ENCODE data around the gene SLC25A26. TPM values are rescaled to one million over a fixed set of nuclear protein-coding genes. Genes with fewer than 3 reads are reported as not detected.

SLC25A26 gene
- polyA plus RNA-seq (2013) = 23.5 TPM

DNA sequence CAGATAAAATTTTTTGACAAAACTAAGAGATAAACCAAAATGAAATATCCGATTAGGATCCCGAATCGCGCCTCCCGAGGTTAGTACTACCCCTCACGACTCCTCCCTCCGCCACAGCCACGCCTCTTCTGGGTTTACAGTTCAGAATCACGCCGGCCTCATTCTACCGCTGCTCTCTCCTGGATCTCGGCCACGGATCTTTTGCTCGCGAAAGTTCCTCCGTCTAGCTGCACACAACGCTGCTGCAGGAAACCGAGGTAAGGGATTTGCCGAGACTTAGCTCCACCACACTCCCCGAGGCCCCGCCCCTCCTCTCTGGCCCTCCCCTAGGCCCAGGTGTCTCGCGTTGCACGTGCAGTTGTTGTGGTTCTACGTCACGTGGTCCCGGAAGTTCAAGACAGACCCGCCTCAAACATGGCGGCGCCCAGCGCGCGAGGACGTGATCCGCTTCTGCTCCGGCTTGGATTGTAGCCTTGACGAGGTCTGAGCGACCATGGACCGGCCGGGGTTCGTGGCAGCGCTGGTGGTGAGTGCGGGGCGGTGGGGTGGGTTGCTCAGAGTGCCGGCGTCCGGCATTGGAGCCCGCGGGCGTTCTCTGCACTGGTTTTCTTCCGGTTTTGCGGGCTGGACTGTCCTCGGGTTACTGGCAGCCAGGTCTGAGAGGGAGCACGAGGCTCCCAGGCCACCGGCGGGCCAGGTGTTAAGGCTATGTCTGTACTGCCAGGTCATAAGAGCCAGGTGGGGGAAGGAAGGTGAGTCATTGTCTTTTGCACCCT is at the start of gene SLC25A26:
Gene SLC25A26 (plus strand): TSS at position 400 of the 776 bp plus-strand sequence. CDS start 94 bp downstream, at position 494.
- ChIA-PET CTCF (interaction anchor here (1.1 kb wide), 1 partner anchor 9 kb away, joined by 3 read pairs; no protein-coding TSS in a partner anchor), POLR2A (interaction anchor here (0.6 kb wide), 1 partner anchor 77 kb away, joined by 4 read pairs; no protein-coding TSS in a partner anchor)
- peak; percentile 97 to 98 (median 98) for DNase-seq
- H3K4me1 ChIP-seq (ENCODE audit: control extremely low read depth in 1 of 4, control insufficient read depth in 4 of 4, insufficient read depth in 4 of 4, low read length in 3 of 4) = peaks cover 4 to 15% (median 10%) of the 10 kb centered on the region in 4 experiments
- H3K4me3 ChIP-seq (ENCODE audit: control insufficient read depth in 1 of 7, extremely low read depth in 1 of 7, insufficient read depth in 4 of 7, low read depth in 2 of 7, low read length in 6 of 7) = peak within 1 kb of the TSS; percentile 65 to 92 (median 87)
- H3K9me3 ChIP-seq (ENCODE audit: control extremely low read depth in 1 of 5, control insufficient read depth in 4 of 5, insufficient read depth in 2 of 5, low read depth in 1 of 5, low read length in 4 of 5) = no peaks in the 10 kb centered on the region
- peaks cover 0 to 7% (median under 1%) of the 10 kb centered on the region in 4 experiments for H3K36me3 ChIP-seq (ENCODE audit: control insufficient read depth in 4 of 4, insufficient read depth in 4 of 4, low read length in 3 of 4)
- 0% methylated on average over 50 of the region's 56 CpGs for WGBS (ENCODE audit: insufficient coverage)
- no peaks in the 10 kb centered on the region for H3K27me3 ChIP-seq (replicated peaks in 2 of 5; ENCODE audit: control insufficient read depth in 4 of 5, insufficient read depth in 5 of 5, low read length in 4 of 5)
- peak within 1 kb of the TSS; percentile 46 to 75 for H3K27ac ChIP-seq (ENCODE audit: insufficient read depth in 1 of 2, low read depth in 1 of 2, low read length in 2 of 2, poor library complexity in 1 of 2, severe bottlenecking in 2 of 2)

GRCh38 chr3:66172394-66172793 is 48.4 kb upstream of the SLC25A26 start:
- POLR2A ChIA-PET = no interaction called here
- H3K4me3 ChIP-seq (ENCODE audit: control insufficient read depth in 1 of 7, extremely low read depth in 1 of 7, insufficient read depth in 4 of 7, low read depth in 2 of 7, low read length in 6 of 7) = no peak overlapping the region
- peaks cover 0 to 3% (median 2%) of the 10 kb centered on the region in 5 experiments for H3K27me3 ChIP-seq (replicated peaks in 2 of 5; ENCODE audit: control insufficient read depth in 4 of 5, insufficient read depth in 5 of 5, low read length in 4 of 5)
- WGBS (ENCODE audit: insufficient coverage) = 92% methylated on average over 1 of the region's 1 CpG
- H3K36me3 ChIP-seq (ENCODE audit: control insufficient read depth in 4 of 4, insufficient read depth in 4 of 4, low read length in 3 of 4) = no peaks in the 10 kb centered on the region
- no peaks in the 10 kb centered on the region for H3K4me1 ChIP-seq (ENCODE audit: control extremely low read depth in 1 of 4, control insufficient read depth in 4 of 4, insufficient read depth in 4 of 4, low read length in 3 of 4)
- H3K27ac ChIP-seq (ENCODE audit: insufficient read depth in 1 of 2, low read depth in 1 of 2, low read length in 2 of 2, poor library complexity in 1 of 2, severe bottlenecking in 2 of 2) = no peak overlapping the region
- CTCF ChIA-PET = no interaction called here
- no peak for DNase-seq
- H3K9me3 ChIP-seq (ENCODE audit: control extremely low read depth in 1 of 5, control insufficient read depth in 4 of 5, insufficient read depth in 2 of 5, low read depth in 1 of 5, low read length in 4 of 5) = no peaks in the 10 kb centered on the region

- Histone ChIP-seq H3K4me3 (ENCODE audit: control insufficient read depth in 1 of 7, extremely low read depth in 1 of 7, insufficient read depth in 4 of 7, low read depth in 2 of 7, low read length in 6 of 7) (no peak overlapping the region), H3K27me3 (replicated peaks in 2 of 5; ENCODE audit: control insufficient read depth in 4 of 5, insufficient read depth in 5 of 5, low read length in 4 of 5) (no peaks in the 10 kb centered on the region), H3K36me3 (ENCODE audit: control insufficient read depth in 4 of 4, insufficient read depth in 4 of 4, low read length in 3 of 4) (no peaks in the 10 kb centered on the region), H3K9me3 (ENCODE audit: control extremely low read depth in 1 of 5, control insufficient read depth in 4 of 5, insufficient read depth in 2 of 5, low read depth in 1 of 5, low read length in 4 of 5) (no peaks in the 10 kb centered on the region), H3K4me1 (ENCODE audit: control extremely low read depth in 1 of 4, control insufficient read depth in 4 of 4, insufficient read depth in 4 of 4, low read length in 3 of 4) (no peaks in the 10 kb centered on the region), H3K27ac (ENCODE audit: insufficient read depth in 1 of 2, low read depth in 1 of 2, low read length in 2 of 2, poor library complexity in 1 of 2, severe bottlenecking in 2 of 2) (no peak overlapping the region)
- POLR2A ChIA-PET = no interaction called here
- 100% methylated on average over 1 of the region's 1 CpG for WGBS (ENCODE audit: insufficient coverage)
- no peak for DNase-seq
- CTCF ChIA-PET = interaction anchor here (1.7 kb wide), 1 partner anchor 16 kb away, joined by 3 read pairs; no protein-coding TSS in a partner anchor
Measured at GRCh38 chr3:66177026-66177425, 43.8 kb upstream of the SLC25A26 start.

- Histone ChIP-seq H3K4me3 (ENCODE audit: control insufficient read depth in 1 of 7, extremely low read depth in 1 of 7, insufficient read depth in 4 of 7, low read depth in 2 of 7, low read length in 6 of 7) (no peak overlapping the region), H3K27ac (ENCODE audit: insufficient read depth in 1 of 2, low read depth in 1 of 2, low read length in 2 of 2, poor library complexity in 1 of 2, severe bottlenecking in 2 of 2) (no peak overlapping the region), H3K4me1 (ENCODE audit: control extremely low read depth in 1 of 4, control insufficient read depth in 4 of 4, insufficient read depth in 4 of 4, low read length in 3 of 4) (no peaks in the 10 kb centered on the region), H3K9me3 (ENCODE audit: control extremely low read depth in 1 of 5, control insufficient read depth in 4 of 5, insufficient read depth in 2 of 5, low read depth in 1 of 5, low read length in 4 of 5) (peaks cover 0 to 2% (median 0%) of the 10 kb centered on the region in 5 experiments), H3K27me3 (replicated peaks in 2 of 5; ENCODE audit: control insufficient read depth in 4 of 5, insufficient read depth in 5 of 5, low read length in 4 of 5) (no peaks in the 10 kb centered on the region), H3K36me3 (ENCODE audit: control insufficient read depth in 4 of 4, insufficient read depth in 4 of 4, low read length in 3 of 4) (no peaks in the 10 kb centered on the region)
- no peak for DNase-seq
- WGBS (ENCODE audit: insufficient coverage) = 97% methylated on average over 6 of the region's 6 CpGs
- ChIA-PET CTCF (interaction anchor here (1.2 to 1.7 kb wide), 2 partner anchors 15 to 66 kb away, joined by 3 read pairs; no protein-coding TSS in a partner anchor), POLR2A (no interaction called here)
Measured at GRCh38 chr3:66178206-66178605, 42.6 kb upstream of the SLC25A26 start.

- H3K4me3 ChIP-seq (ENCODE audit: control insufficient read depth in 1 of 7, extremely low read depth in 1 of 7, insufficient read depth in 4 of 7, low read depth in 2 of 7, low read length in 6 of 7) = no peak overlapping the region
- ChIA-PET CTCF (no interaction called here), POLR2A (no interaction called here)
- no peak for DNase-seq
- WGBS (ENCODE audit: insufficient coverage) = 100% methylated on average over 2 of the region's 2 CpGs
- no peaks in the 10 kb centered on the region for H3K36me3 ChIP-seq (ENCODE audit: control insufficient read depth in 4 of 4, insufficient read depth in 4 of 4, low read length in 3 of 4)
- H3K4me1 ChIP-seq (ENCODE audit: control extremely low read depth in 1 of 4, control insufficient read depth in 4 of 4, insufficient read depth in 4 of 4, low read length in 3 of 4) = no peaks in the 10 kb centered on the region
- H3K27me3 ChIP-seq (replicated peaks in 2 of 5; ENCODE audit: control insufficient read depth in 4 of 5, insufficient read depth in 5 of 5, low read length in 4 of 5) = no peaks in the 10 kb centered on the region
- H3K27ac ChIP-seq (ENCODE audit: insufficient read depth in 1 of 2, low read depth in 1 of 2, low read length in 2 of 2, poor library complexity in 1 of 2, severe bottlenecking in 2 of 2) = no peak overlapping the region
- H3K9me3 ChIP-seq (ENCODE audit: control extremely low read depth in 1 of 5, control insufficient read depth in 4 of 5, insufficient read depth in 2 of 5, low read depth in 1 of 5, low read length in 4 of 5) = peaks cover 0 to 2% (median 0%) of the 10 kb centered on the region in 5 experiments
Measured at GRCh38 chr3:66179793-66180192, 41.0 kb upstream of the SLC25A26 start.

DNA sequence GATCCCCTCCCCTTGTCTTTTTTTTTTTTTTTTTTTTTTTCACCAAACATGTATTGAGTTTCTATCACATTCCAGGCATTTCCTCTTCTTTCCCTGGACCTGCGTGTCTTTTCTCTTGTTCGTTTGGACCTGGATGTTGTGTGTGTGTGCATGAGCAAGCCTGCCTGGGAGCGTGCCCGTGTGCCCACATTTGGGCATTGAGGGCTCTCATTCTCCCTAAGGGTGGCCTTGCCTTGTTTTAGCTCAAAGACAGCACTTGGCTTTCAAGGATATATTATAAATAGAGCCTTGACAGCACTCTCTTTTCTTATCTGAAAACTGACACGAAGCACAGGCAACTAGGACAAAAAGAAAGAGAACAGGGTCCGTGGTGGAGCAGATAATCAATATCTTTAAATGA is 39.0 kb upstream of the SLC25A26 start:
- Histone ChIP-seq H3K9me3 (ENCODE audit: control extremely low read depth in 1 of 5, control insufficient read depth in 4 of 5, insufficient read depth in 2 of 5, low read depth in 1 of 5, low read length in 4 of 5) (peaks cover 0 to 2% (median 0%) of the 10 kb centered on the region in 5 experiments), H3K27me3 (replicated peaks in 2 of 5; ENCODE audit: control insufficient read depth in 4 of 5, insufficient read depth in 5 of 5, low read length in 4 of 5) (no peaks in the 10 kb centered on the region), H3K4me1 (ENCODE audit: control extremely low read depth in 1 of 4, control insufficient read depth in 4 of 4, insufficient read depth in 4 of 4, low read length in 3 of 4) (no peaks in the 10 kb centered on the region), H3K4me3 (ENCODE audit: control insufficient read depth in 1 of 7, extremely low read depth in 1 of 7, insufficient read depth in 4 of 7, low read depth in 2 of 7, low read length in 6 of 7) (no peak overlapping the region), H3K36me3 (ENCODE audit: control insufficient read depth in 4 of 4, insufficient read depth in 4 of 4, low read length in 3 of 4) (no peaks in the 10 kb centered on the region), H3K27ac (ENCODE audit: insufficient read depth in 1 of 2, low read depth in 1 of 2, low read length in 2 of 2, poor library complexity in 1 of 2, severe bottlenecking in 2 of 2) (no peak overlapping the region)
- DNase-seq = no peak
- WGBS (ENCODE audit: insufficient coverage) = 95% methylated on average over 2 of the region's 6 CpGs
- CTCF ChIA-PET = no interaction called here
- POLR2A ChIA-PET = no interaction called here

DNA sequence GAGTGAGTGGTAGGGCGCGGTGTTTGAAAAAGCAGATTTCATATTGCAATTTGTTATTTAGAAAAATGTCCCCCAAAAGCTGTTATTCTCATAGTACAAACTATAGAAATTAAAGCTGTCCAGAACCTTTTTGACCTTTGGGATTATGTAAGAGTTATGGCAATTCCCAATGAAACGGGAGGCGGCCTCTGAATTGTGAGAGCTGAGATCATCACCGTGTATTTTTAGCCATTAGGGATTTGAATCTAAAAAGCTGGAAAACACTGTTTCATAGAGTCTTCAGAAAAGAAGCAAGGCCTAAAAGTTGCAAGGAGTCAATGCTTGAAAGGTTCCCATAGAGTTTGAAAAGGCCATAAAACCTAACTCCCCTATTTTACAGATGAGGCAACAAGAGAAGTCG is 38.6 kb upstream of the SLC25A26 start:
- Histone ChIP-seq H3K9me3 (ENCODE audit: control extremely low read depth in 1 of 5, control insufficient read depth in 4 of 5, insufficient read depth in 2 of 5, low read depth in 1 of 5, low read length in 4 of 5) (peaks cover 0 to 2% (median 0%) of the 10 kb centered on the region in 5 experiments), H3K4me3 (ENCODE audit: control insufficient read depth in 1 of 7, extremely low read depth in 1 of 7, insufficient read depth in 4 of 7, low read depth in 2 of 7, low read length in 6 of 7) (no peak overlapping the region), H3K27me3 (replicated peaks in 2 of 5; ENCODE audit: control insufficient read depth in 4 of 5, insufficient read depth in 5 of 5, low read length in 4 of 5) (no peaks in the 10 kb centered on the region), H3K36me3 (ENCODE audit: control insufficient read depth in 4 of 4, insufficient read depth in 4 of 4, low read length in 3 of 4) (no peaks in the 10 kb centered on the region), H3K27ac (ENCODE audit: insufficient read depth in 1 of 2, low read depth in 1 of 2, low read length in 2 of 2, poor library complexity in 1 of 2, severe bottlenecking in 2 of 2) (no peak overlapping the region), H3K4me1 (ENCODE audit: control extremely low read depth in 1 of 4, control insufficient read depth in 4 of 4, insufficient read depth in 4 of 4, low read length in 3 of 4) (no peaks in the 10 kb centered on the region)
- no peak for DNase-seq
- WGBS (ENCODE audit: insufficient coverage) = 100% methylated on average over 1 of the region's 6 CpGs
- POLR2A ChIA-PET = no interaction called here
- CTCF ChIA-PET = no interaction called here

Data from common myeloid progenitor, CD34-positive (primary cell).